ENCODE data around the gene GHDC.
"Not testable (repeated sequence)": the region's sequence is repeated elsewhere in the genome, so short reads cannot be mapped to it uniquely, and the experiment has no call there.

Gene GHDC

DNA sequence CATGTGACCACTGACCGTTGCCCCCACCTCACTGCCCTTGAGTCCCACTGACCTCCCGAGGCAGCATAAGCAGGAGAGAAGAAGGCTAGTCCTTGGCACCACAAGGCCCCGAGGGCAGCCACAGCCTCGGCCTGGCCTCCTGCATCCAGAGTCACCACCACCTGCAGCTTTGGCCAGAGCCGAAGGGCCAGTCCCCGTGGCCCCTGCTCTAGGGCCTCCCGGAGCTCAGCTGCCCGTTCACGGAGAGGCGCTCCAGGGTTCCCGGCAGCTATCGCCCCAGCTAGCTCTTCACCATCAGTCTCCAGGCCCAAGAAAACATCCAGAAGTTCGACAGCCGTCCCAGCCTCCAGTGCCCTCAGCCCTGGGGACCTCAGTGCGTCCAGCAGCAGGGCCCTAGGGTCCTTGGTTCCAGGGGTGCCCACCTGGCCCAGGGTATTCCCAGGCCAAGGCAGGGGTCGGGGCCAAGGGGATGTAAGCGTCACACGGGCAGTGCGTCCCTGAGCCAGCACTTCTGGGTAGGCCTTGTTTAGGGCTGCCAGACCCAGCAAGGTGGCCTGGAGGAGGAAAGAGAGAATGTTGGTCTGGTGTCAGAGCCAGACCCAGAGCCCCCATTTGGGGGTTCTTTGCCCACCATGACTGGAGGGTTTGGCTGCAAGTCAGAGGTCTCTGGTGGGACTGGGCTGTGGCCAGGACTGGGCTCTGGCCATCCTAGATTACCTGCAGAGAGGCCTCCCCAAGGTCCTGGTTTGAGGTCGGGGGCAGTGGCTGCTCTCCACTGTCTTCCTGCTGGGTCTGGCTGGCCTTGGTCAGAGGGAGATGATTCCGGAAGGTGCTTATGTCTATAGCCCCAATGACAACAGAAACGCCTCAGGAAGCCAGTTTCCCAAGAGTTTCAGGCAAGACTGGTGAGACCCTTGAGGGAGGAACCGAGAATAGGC is 1.8 kb downstream of the GHDC start:
- H3K4me1 Mint-ChIP-seq, result peaks cover 33% of the 10 kb centered on the region

DNA sequence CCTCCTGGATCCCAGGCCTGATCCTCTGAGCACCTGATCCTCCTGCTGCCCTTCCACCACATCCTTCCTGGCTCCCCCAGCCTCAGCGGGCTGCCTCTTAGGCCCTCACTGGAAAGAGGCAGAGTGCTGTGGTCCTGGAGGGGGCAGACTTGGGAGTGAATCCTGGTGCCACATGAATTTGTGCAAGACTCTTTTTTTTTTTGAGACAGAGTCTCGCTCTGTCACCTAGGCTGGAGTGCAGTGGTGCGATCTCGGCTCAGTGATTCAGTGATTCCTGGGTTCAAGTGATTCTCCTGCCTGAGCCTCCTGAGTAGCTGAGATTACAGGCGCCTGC is 3.1 kb downstream of the GHDC start:
- Mint-ChIP-seq H3K9me3 (no peaks in the 10 kb centered on the region), H3K4me1 (peaks cover 31% of the 10 kb centered on the region), H3K36me3 (peaks cover 5% of the 10 kb centered on the region), H3K27me3 (no peaks in the 10 kb centered on the region), H3K4me3 (no peak overlapping the region), H3K27ac (no peak overlapping the region)
- no peak for ATAC-seq

More for the DNA sequence above, 1.8 kb downstream of the GHDC start:
- Mint-ChIP-seq H3K9me3 (no peaks in the 10 kb centered on the region), H3K4me3 (peak overlapping the region; percentile 98), H3K27ac (peak overlapping the region; percentile 93), H3K27me3 (no peaks in the 10 kb centered on the region), H3K36me3 (peaks cover 5% of the 10 kb centered on the region)
- no peak for ATAC-seq

DNA sequence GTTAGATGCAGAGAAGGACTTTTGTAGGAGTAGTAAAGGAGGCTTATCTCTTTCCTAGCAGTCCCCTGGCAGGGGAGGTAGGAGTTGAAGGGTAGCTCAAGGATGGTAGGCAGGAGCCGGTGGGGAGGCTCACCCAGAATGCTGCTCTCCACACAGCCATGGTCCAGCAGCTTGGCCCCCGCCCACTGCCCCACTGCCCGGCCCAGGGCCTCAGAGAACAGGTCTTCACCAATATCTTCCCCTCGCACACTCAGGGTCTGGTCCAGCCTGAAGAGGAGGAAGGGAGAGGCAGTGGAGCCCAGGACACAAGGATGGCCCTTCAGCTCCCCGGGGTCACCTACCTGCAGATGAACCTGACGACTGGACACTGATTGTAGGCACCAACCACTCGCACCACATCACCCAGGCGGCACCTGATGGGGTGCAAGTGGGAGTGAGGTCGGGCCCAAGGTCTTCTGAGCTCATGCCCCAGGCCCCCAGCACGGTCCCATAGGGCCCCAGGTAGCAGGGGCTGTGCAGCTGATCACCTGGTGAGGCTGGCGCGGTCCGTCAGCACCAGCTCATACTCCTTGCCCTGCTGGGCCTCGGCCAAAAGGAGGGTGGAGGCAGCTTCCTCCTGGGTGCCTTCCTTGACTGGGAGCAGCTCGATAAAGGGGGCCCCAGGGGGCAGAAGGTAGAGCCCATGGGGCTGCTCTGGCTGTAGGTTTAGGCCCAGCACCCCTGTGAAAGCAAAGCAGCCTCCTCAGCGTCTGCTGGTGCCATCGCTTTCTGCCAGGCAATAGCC is 3.6 kb downstream of the GHDC start:
- no peak for ATAC-seq
- no peaks in the 10 kb centered on the region for H3K9me3 Mint-ChIP-seq
- H3K27me3 Mint-ChIP-seq, result no peaks in the 10 kb centered on the region
- H3K36me3 Mint-ChIP-seq, result peaks cover 5% of the 10 kb centered on the region
- H3K27ac Mint-ChIP-seq, result no peak overlapping the region
- H3K4me1 Mint-ChIP-seq, result peaks cover 31% of the 10 kb centered on the region
- no peak overlapping the region for H3K4me3 Mint-ChIP-seq

DNA sequence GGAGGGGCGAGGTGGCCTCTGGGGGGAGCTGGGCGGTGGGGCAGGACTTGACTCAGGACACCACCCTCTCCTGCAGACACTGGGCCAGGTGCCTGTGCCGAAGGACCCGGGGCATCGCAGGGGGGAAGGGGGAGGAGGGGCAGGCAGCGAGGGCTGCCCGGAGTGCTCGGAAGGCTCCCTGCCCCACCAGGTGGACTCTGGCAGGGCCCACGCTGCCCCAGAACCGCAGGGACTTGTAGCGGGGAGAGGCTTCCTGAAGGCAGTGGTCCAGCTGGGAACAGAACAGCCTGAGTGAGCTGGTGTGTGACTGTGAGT is 4.7 kb downstream of the GHDC start:
- no peak overlapping the region for H3K4me3 Mint-ChIP-seq
- H3K9me3 Mint-ChIP-seq, result no peaks in the 10 kb centered on the region
- H3K27ac Mint-ChIP-seq, result no peak overlapping the region
- H3K27me3 Mint-ChIP-seq, result no peaks in the 10 kb centered on the region
- H3K36me3 Mint-ChIP-seq, result peaks cover 5% of the 10 kb centered on the region
- peaks cover 36% of the 10 kb centered on the region for H3K4me1 Mint-ChIP-seq
- no peak for ATAC-seq

DNA sequence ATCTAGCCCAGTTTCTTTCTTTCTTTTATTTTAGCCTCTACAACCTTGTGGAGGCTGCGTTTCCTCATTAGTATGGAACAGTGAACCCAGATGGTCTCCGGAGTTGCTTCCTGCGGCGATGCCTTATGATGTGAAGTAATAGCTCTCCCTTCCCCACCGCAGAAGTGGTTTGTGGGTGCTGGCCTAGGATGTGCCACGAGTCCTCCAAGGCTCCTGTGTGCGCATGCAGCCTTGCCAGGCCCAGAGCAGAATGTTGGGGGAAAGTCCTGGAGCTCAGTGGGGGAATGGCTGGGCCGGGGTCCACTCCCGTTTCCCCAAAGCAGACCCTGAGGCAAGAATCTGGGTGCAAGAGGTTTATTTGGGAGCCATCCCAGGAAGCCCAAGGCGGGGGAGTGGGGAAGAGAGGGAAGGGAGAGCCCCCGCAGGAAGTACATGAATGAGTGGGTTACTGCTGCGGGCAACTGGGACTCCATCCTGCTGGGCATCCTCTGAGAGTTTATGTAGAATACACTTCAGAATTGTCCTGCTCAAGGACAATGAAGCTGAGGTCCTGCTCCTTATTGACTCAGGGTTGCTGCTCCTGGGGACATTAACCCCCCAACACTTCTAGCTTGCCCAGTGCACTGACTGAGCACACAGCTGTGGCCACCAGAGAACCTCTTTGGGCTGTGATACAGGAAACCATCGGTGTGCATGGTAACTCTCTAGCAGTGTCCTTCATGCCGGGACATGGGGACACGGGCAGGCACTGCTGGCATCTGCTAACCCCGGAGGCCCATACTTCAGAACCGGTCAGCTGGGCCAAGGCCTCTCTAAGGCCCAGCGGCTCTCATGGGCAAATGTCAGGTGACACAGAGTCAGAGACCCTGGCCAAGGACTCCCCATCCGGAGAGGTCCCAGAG is 5.3 kb downstream of the GHDC start:
- Mint-ChIP-seq H3K36me3 (peaks cover 5% of the 10 kb centered on the region), H3K9me3 (no peaks in the 10 kb centered on the region), H3K27ac (no peak overlapping the region), H3K27me3 (no peaks in the 10 kb centered on the region), H3K4me1 (peaks cover 34% of the 10 kb centered on the region), H3K4me3 (no peak overlapping the region)
- ATAC-seq, result no peak

DNA sequence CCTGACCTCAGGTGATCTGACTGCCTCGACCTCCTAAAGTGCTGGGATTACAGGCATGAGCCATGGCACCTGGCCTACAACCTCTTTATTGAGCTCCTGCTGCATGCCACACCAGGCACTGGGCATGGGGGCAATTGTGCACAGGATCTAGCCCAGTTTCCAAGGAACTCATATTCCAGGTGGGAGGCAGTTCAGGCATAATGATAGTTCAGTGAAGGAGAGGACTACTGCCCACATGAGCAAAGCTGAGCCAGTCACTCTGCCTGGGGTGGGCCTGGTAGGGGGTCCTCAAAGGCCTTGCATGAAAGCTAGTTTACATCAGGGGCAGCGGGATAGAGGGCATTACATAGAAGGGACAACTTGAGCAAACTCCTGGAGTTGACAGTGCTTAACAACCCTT is 6.5 kb downstream of the GHDC start:
- Mint-ChIP-seq H3K27ac (no peak overlapping the region), H3K4me3 (no peak overlapping the region), H3K4me1 (peaks cover 34% of the 10 kb centered on the region), H3K9me3 (no peaks in the 10 kb centered on the region), H3K36me3 (peaks cover 5% of the 10 kb centered on the region), H3K27me3 (no peaks in the 10 kb centered on the region)
- no peak for ATAC-seq

DNA sequence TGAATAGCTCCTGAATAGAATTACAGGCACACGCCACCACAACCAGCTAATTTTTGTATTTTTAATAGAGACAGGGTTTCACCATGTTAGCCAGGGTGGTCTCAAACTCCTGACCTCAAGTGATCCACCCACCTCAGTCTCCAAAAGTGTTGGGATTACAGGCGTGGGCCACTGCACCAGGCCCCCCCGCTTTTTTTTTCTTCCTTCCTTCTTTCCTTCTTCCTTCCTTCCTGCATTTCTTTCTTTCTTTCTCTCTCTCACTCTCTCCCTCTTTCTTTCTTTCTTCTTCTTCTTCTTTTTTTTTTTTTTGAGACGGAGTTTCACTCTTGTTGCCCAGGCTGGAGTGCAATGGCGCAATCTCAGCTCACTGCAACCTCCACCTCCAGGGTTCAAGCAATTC is 8.1 kb downstream of the GHDC start:
- H3K36me3 Mint-ChIP-seq, result not testable (repeated sequence)
- Mint-ChIP-seq H3K4me1 (peaks cover 37% of the 10 kb centered on the region), H3K27ac (peak overlapping the region; percentile 70)

DNA sequence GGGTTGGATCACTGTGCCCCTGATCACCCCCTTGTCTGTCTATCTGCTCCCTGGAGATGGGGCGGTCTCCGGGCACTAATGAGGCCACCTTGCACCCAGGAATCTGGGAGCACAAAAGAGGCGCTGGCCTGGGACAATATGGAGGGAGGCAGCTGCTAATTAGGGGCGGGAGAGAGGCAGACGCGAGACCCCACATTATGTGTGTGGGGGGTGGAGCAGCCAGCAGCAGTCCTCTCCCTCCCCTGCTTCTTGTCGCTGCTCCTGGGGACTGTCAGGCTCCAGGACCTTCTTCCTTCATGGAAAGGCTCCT is 8.7 kb downstream of the GHDC start:
- no peaks in the 10 kb centered on the region for H3K27me3 Mint-ChIP-seq
- H3K9me3 Mint-ChIP-seq, result no peaks in the 10 kb centered on the region

More for the DNA sequence above, 8.1 kb downstream of the GHDC start:
- not testable (repeated sequence) for H3K27me3 Mint-ChIP-seq, H3K9me3 Mint-ChIP-seq, H3K4me3 Mint-ChIP-seq, ATAC-seq

DNA sequence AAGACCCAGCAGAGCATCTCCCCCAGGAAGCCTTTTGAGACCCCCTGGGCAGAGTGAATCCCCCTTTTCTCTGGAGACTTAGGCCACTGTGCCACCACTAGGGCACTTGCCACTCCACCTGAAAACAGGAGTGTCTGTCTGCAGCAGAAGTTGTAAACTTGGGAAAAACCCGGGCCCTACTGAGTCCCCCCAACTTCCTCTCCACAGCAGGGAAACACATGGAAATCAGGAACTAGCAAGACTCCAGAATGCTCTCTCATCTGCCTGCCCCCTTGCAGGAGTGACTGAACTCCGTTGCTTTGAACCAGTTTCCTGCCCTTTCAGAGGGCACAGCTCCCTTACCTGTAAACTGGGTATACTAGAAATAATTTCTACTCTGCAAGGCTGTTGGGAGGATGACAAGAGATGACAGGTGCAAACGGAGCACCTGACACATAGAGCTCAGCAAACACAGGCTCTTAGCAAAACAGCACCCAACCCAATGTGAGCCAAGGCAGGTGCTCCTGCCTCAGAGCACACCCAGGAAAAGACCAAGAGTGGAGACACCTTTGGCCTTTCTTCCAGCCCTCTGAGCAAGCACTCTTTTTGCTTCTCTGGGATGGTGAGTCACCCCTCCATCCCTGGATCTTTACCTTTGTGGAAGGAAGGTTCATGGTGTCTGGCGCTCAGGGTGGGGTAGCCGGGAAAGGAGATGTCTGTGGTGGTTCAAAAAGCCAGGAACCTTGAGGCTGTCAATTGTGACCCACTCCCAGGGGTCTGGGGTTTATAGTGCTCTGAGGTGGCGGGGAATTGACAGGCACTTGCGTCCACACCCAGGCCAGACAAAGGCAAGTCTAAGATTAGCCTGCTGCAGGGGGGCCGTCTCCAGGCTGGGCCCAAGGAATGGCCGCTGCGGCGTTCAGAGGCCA is 9.3 kb downstream of the GHDC start, which contains the start of gene HCRT:
Gene HCRT (minus strand): TSS at position 740 of the 908 bp plus-strand sequence. CDS start 87 bp downstream, at position 653.
- Mint-ChIP-seq H3K27me3 (no peaks in the 10 kb centered on the region), H3K36me3 (peaks cover under 1% of the 10 kb centered on the region), H3K27ac (peak within 1 kb of the TSS; percentile 81), H3K4me1 (peaks cover 50% of the 10 kb centered on the region), H3K9me3 (no peaks in the 10 kb centered on the region), H3K4me3 (peak within 1 kb of the TSS; percentile 77)
- ATAC-seq, result no peak

More for the DNA sequence above, 8.7 kb downstream of the GHDC start:
- H3K36me3 Mint-ChIP-seq, result peaks cover 5% of the 10 kb centered on the region
- no peak overlapping the region for H3K4me3 Mint-ChIP-seq
- ATAC-seq, result no peak
- peaks cover 44% of the 10 kb centered on the region for H3K4me1 Mint-ChIP-seq
- H3K27ac Mint-ChIP-seq, result no peak overlapping the region

DNA sequence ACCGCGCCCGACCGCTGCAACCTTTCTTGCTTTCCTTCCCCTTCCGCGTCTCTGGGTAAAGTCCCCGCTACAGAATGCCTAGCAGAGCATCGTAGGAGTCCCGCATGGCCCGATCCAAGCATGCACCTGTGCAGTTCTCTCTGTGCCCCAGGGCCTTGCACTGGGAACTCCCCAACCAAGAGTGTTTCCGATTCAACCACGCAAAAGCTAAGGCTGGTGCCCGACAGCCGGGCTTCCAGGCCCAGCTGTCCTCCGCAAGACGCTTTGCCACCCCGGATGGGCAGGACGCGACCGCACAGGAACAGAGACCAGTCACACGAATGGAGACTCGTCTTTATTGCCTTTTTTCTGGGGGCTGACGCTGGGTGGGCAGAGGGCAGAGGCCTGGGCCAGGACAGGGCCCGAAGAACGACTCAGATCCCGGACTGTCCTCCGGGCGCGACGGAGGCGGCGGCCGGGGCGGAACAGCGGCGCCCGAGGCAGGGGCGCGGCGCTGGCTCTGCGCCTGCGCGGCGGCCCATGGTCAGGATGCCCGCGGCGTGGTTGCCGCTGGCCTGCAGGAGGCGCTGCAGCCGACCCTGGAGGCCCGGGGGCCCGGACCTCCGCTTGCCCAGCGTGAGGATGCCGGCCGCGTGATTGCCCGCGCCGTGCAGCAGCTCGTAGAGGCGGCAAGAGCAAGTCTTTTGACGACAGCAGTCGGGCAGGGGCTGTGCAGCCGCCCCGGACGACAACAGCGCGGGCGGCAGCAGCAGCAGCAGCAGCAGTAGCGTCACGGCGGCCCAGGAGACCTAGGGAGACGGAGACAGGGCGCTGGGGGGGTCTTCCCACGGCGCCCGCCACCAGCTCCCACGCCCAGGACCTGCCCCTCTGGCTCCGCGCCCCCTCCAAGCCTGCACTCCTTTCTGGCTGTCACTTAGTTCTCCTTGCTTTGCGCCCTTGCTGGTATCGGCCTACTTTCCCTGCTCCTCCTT is 10.3 kb downstream of the GHDC start:
- Mint-ChIP-seq H3K9me3 (no peaks in the 10 kb centered on the region), H3K4me1 (peaks cover 59% of the 10 kb centered on the region), H3K4me3 (peak overlapping the region; percentile 77), H3K27me3 (no peaks in the 10 kb centered on the region), H3K27ac (peak overlapping the region; percentile 81), H3K36me3 (no peaks in the 10 kb centered on the region)
- peak; percentile 85 for ATAC-seq

DNA sequence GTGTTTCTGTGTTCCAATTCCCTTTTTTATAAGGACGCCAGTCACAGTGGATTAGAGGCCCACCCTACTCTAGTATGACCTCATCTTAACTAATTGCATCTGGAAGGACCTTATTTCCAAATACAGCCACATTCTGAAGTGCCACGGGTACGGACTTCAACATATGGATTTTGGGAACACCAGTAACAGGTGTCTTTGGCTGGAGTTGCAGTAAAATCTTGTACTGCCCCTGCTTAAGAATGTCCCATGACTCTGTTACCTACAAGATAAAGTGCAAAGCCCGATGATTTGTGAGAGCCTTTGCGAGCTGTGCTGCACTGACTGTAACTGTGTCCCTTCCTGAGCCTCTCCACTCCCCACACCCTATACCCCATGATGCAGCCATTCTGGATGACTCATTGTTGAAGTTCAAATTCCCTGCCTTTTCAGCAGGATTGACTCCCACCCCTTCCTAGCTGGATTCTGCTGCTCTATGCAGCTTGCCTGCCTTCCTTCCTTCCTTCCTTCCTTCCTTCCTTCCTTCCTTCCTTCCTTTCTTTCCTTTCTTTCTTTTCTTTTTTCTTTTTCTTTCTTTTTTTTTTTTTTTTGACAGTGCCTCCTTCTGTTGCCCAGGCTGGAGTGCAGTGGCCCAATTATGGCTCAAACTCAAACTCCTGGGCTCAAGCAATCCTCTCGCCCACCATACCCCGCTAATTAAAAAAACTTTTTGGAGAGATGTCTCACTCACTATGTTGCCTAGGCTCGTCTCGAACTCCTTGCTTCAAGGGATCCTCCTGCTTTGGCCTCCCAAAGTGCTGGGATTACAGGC is 11.2 kb downstream of the GHDC start:
- H3K27me3 Mint-ChIP-seq, result no peaks in the 10 kb centered on the region
- H3K4me1 Mint-ChIP-seq, result peaks cover 68% of the 10 kb centered on the region
- H3K4me3 Mint-ChIP-seq, result peak overlapping the region; percentile 77
- ATAC-seq, result no peak
- no peaks in the 10 kb centered on the region for H3K36me3 Mint-ChIP-seq
- H3K9me3 Mint-ChIP-seq, result no peaks in the 10 kb centered on the region
- H3K27ac Mint-ChIP-seq, result peak overlapping the region; percentile 81

DNA sequence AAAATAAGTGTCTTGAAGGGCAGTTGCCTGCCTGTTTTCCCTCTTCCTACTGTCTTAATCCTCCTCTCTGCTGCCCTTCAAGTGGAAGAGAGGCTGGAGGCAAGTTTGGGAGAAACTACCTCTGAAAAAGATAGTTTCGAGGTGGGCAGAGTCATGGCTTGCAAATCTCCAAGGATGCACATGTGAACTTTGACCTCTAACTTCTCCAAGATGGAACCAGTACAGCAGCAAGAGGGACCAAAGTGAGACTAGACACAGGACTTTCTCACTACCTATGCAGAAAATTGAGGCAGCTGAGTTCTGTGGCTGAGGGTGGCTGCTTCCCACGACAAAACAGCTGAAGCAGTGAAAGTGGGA is 12.5 kb downstream of the GHDC start:
- Mint-ChIP-seq H3K9me3 (no peaks in the 10 kb centered on the region), H3K27me3 (no peaks in the 10 kb centered on the region), H3K36me3 (no peaks in the 10 kb centered on the region), H3K4me1 (peaks cover 76% of the 10 kb centered on the region), H3K4me3 (no peak overlapping the region), H3K27ac (no peak overlapping the region)
- no peak for ATAC-seq
